CD14-positive monocyte (primary cell): ENCODE data around the gene LTBP1. TPM values are rescaled to one million over a fixed set of nuclear protein-coding genes. Genes with fewer than 3 reads are reported as not detected.

ENCODE experiments used
- DNase-seq, 3 donors: peaks; one replicate each; pipeline ENCODE4 v3.0.0-alpha.2; 2011 to 2022
- H2AFZ ChIP-seq: 2 replicates; pipeline ENCODE4 v1.6.0; 2012; ENCODE audit warnings: mild to moderate bottlenecking, low read depth, low read length, inconsistent platforms; ENCODE audit not compliant: insufficient read depth, poor library complexity, severe bottlenecking
- H3K27ac ChIP-seq, 2 donors: 1 replicate in 1 of 2; 2 replicates in 1 of 2; pipeline ENCODE4 v1.5.1; 2012 to 2013; ENCODE audit warnings: low read length in 2 of 2, control low read depth in 1 of 2, inconsistent platforms in 1 of 2, low read depth in 1 of 2, mild to moderate bottlenecking in 1 of 2
- H3K27me3 ChIP-seq, 2 donors: one replicate each; pipeline versions ENCODE4 v1.6.0 to v1.6.1; 2011 to 2013; ENCODE audit warnings: low read length in 2 of 2; ENCODE audit not compliant: control insufficient read depth in 2 of 2, insufficient read depth in 2 of 2
- H3K36me3 ChIP-seq, 2 donors: replicated peaks in 1 of 2; 1 replicate in 1 of 2; 2 replicates in 1 of 2; pipeline versions ENCODE4 v1.5.1 to v1.6.1; 2012 to 2013; ENCODE audit warnings: low read length in 2 of 2, control low read depth in 1 of 2, inconsistent platforms in 1 of 2, mild to moderate bottlenecking in 1 of 2; ENCODE audit not compliant: insufficient read depth in 2 of 2, control insufficient read depth in 1 of 2
- H3K4me1 ChIP-seq, 2 donors: 1 replicate in 1 of 2; 2 replicates in 1 of 2; pipeline versions ENCODE4 v1.5.1 to v1.6.1; 2012 to 2013; ENCODE audit warnings: low read length in 2 of 2, control low read depth in 1 of 2, inconsistent platforms in 1 of 2, mild to moderate bottlenecking in 1 of 2, moderate library complexity in 1 of 2; ENCODE audit not compliant: insufficient read depth in 2 of 2, control insufficient read depth in 1 of 2
- H3K4me2 ChIP-seq: replicated peaks from 2 replicates; pipeline ENCODE3; 2012; ENCODE audit warnings: low read length, moderate library complexity, mild to moderate bottlenecking; ENCODE audit not compliant: poor library complexity, severe bottlenecking; ENCODE audit errors: extremely low read depth
- H3K4me3 ChIP-seq, 3 experiments: fragments of 200-600 bp in 1 of 3; sonication (generic) in 1 of 3; replicated peaks in 1 of 3; 1 replicate in 2 of 3; 2 replicates in 1 of 3; pipeline ENCODE4 v1.5.1; 2011 to 2013; ENCODE audit warnings: low read length in 3 of 3, mild to moderate bottlenecking in 3 of 3, control low read depth in 2 of 3, low read depth in 2 of 3, inconsistent platforms in 1 of 3, moderate library complexity in 1 of 3
- H3K79me2 ChIP-seq: 2 replicates; pipeline ENCODE4 v1.6.0; 2012; ENCODE audit warnings: mild to moderate bottlenecking, control low read depth, inconsistent platforms, low read length, moderate library complexity; ENCODE audit not compliant: insufficient read depth
- H3K9ac ChIP-seq: 2 replicates; pipeline ENCODE4 v1.6.0; 2017; ENCODE audit warnings: low read length, mild to moderate bottlenecking; ENCODE audit not compliant: insufficient read depth, poor library complexity, severe bottlenecking
- H3K9me3 ChIP-seq, 2 donors: replicated peaks in 1 of 2; 1 replicate in 1 of 2; 2 replicates in 1 of 2; pipeline versions ENCODE4 v1.5.1 to v1.6.1; 2012 to 2013; ENCODE audit warnings: low read length in 2 of 2, control low read depth in 1 of 2; ENCODE audit not compliant: control insufficient read depth in 1 of 2, insufficient read depth in 1 of 2
- H4K20me1 ChIP-seq: 2 replicates; pipeline ENCODE4 v1.6.0; 2012; ENCODE audit warnings: mild to moderate bottlenecking, low read length, control low read depth, moderate library complexity; ENCODE audit not compliant: insufficient read depth
- H3K27ac Mint-ChIP-seq, 7 donors: one replicate each; pipeline ENCODE4 v1.8.0; 2020; ENCODE audit warnings: mild to moderate bottlenecking in 7 of 7, mixed read lengths in 7 of 7, moderate library complexity in 6 of 7, inconsistent platforms in 2 of 7
- H3K27me3 Mint-ChIP-seq, 3 donors: one replicate each; pipeline ENCODE4 v1.8.0; 2021 to 2022; ENCODE audit warnings: low read depth in 3 of 3, mild to moderate bottlenecking in 3 of 3, mixed read lengths in 3 of 3, moderate library complexity in 3 of 3, inconsistent platforms in 1 of 3
- H3K36me3 Mint-ChIP-seq, 2 donors: one replicate each; pipeline ENCODE4 v1.8.0; 2020; ENCODE audit warnings: mixed read lengths in 2 of 2, inconsistent platforms in 1 of 2, mild to moderate bottlenecking in 1 of 2
- H3K4me1 Mint-ChIP-seq: one replicate; pipeline ENCODE4 v1.8.0; 2020; ENCODE audit warnings: mild to moderate bottlenecking, mixed read lengths
- H3K4me3 Mint-ChIP-seq, 2 donors: one replicate each; pipeline ENCODE4 v1.8.0; 2020; ENCODE audit warnings: mild to moderate bottlenecking in 2 of 2, mixed read lengths in 2 of 2, moderate library complexity in 1 of 2
- H3K9me3 Mint-ChIP-seq, 7 donors: one replicate each; pipeline ENCODE4 v1.8.0; 2020 to 2022; ENCODE audit warnings: mixed read lengths in 7 of 7, mild to moderate bottlenecking in 6 of 7, moderate library complexity in 6 of 7, inconsistent platforms in 2 of 7
- WGBS: methylation state at CpG from one replicate; pipeline ENCODE4 v1.1.5; 2013; ENCODE audit warnings: missing lambda C conversion rate; ENCODE audit not compliant: insufficient coverage; 5-methylcytosine and 5-hydroxymethylcytosine counted together
- intact Hi-C, 2 donors: fragments of 100-400 bp; cut with micrococcal nuclease; formaldehyde crosslinking; loops; one replicate each; pipeline versions ENCODE4 v1.15.0 to v1.15.1; 2023
- polyA plus RNA-seq, 3 donors: library from polyadenylated mRNA; depleted of rRNA in 1 of 3; unstranded in 2 of 3; stranded (reverse) in 1 of 3; fragments of 300-500 nt in 2 of 3; fragments of >200 nt in 1 of 3; fragmentation: Illumina TruSeq in 2 of 3; gene quantifications; 1 replicate in 2 of 3; 2 replicates in 1 of 3; pipeline ENCODE4 v1.2.3, GENCODE V29; 2012 to 2021
- TF ChIP-seq, protein P1 (sequence below): fragments of 200-600 bp; IDR thresholded peaks from one replicate; pipeline ENCODE4 v1.8.0; 2022; ENCODE audit warnings: antibody characterized with exemption, mild to moderate bottlenecking

LTBP1 gene
- polyA plus RNA-seq, 3 donors: 0.18 to 0.24 TPM; not detected in 1

DNA sequence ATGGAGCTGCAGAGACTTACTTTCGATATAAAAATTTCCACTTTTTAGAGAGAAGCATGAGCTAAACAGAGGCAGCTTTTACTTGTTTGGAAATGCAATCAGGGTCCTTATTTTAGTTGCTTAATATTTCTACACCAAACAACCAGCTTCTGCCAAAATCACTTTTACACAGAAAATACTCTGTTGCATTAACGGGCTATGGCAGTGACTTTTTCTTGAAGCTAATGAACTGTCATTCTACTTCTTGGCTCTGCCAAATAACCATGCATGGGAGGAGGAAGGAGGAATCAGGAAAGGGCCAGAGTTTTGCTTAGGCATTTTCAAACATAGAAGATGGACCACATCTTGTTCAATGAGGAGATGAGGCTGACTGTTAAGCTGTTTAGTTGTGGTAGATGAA is 23.6 kb upstream of the LTBP1 start:
- peaks cover 0 to 7% (median 2%) of the 10 kb centered on the region in 7 donors for H3K9me3 Mint-ChIP-seq
- peaks cover 20 to 30% (median 22%) of the 10 kb centered on the region in 3 donors for H3K27me3 Mint-ChIP-seq
- Histone ChIP-seq H3K9me3 (no peaks in the 10 kb centered on the region), H3K9ac (no peak overlapping the region), H4K20me1 (no peaks in the 10 kb centered on the region), H3K36me3 (no peaks in the 10 kb centered on the region), H3K27ac (no peak overlapping the region), H3K4me3 (no peak overlapping the region), H3K4me2 (no peak overlapping the region), H2AFZ (no peak overlapping the region), H3K27me3 (peaks cover 8 to 18% of the 10 kb centered on the region in 2 donors), H3K4me1 (no peaks in the 10 kb centered on the region), H3K79me2 (no peaks in the 10 kb centered on the region)
- WGBS: no CpG with 5 or more reads among the region's 2 CpGs
- TF ChIP-seq, protein P1, sequence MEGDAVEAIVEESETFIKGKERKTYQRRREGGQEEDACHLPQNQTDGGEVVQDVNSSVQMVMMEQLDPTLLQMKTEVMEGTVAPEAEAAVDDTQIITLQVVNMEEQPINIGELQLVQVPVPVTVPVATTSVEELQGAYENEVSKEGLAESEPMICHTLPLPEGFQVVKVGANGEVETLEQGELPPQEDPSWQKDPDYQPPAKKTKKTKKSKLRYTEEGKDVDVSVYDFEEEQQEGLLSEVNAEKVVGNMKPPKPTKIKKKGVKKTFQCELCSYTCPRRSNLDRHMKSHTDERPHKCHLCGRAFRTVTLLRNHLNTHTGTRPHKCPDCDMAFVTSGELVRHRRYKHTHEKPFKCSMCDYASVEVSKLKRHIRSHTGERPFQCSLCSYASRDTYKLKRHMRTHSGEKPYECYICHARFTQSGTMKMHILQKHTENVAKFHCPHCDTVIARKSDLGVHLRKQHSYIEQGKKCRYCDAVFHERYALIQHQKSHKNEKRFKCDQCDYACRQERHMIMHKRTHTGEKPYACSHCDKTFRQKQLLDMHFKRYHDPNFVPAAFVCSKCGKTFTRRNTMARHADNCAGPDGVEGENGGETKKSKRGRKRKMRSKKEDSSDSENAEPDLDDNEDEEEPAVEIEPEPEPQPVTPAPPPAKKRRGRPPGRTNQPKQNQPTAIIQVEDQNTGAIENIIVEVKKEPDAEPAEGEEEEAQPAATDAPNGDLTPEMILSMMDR: no peak
- intact Hi-C loops: no loop called here
- no peaks in the 10 kb centered on the region for H3K36me3 Mint-ChIP-seq
- H3K4me3 Mint-ChIP-seq: no peak overlapping the region
- DNase-seq: no peak
- H3K4me1 Mint-ChIP-seq: no peaks in the 10 kb centered on the region
- no peak overlapping the region for H3K27ac Mint-ChIP-seq

DNA sequence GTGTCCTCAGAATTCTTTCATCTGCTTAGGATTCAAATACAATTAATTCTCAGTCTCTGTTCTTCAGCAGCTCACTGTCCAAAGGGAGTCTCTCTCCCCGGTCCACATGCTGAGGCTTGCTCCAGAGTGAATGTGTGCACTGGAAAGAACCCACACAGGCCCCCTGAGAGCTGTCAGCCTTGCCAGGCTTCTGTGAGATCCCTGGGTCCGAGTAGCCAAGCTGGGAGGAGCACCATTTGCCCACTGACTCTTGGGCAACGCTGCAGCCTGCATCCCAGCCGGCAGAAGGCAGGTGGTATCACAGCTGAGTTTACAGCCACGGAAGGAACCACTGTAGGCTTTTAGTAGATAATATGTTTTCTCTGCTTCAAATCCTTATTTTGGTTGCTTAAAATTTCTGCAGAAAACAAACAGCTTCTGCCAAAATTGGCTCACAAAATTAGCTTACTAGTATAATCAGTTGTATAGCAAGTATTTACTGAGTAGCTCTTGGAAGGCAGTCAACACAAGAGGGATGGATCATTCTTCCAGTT is 21.4 kb upstream of the LTBP1 start:
- Histone ChIP-seq H3K36me3 (no peaks in the 10 kb centered on the region), H3K4me2 (no peak overlapping the region), H3K9ac (no peak overlapping the region), H4K20me1 (no peaks in the 10 kb centered on the region), H3K4me3 (no peak overlapping the region), H3K27me3 (peaks cover 9 to 23% of the 10 kb centered on the region in 2 donors), H3K4me1 (no peaks in the 10 kb centered on the region), H2AFZ (no peak overlapping the region), H3K9me3 (no peaks in the 10 kb centered on the region), H3K27ac (no peak overlapping the region), H3K79me2 (no peaks in the 10 kb centered on the region)
- Mint-ChIP-seq H3K27ac (no peak overlapping the region), H3K27me3 (peaks cover 27 to 38% (median 32%) of the 10 kb centered on the region in 3 donors), H3K36me3 (no peaks in the 10 kb centered on the region), H3K4me1 (no peaks in the 10 kb centered on the region), H3K9me3 (peaks cover 0 to 7% (median 2%) of the 10 kb centered on the region in 7 donors), H3K4me3 (no peak overlapping the region)
- intact Hi-C loops: no loop called here
- TF ChIP-seq, protein P1: no peak
- DNase-seq: no peak
- WGBS: 87% methylated on average over 3 of the region's 5 CpGs
